ENCODE results near the gene PPP1R26. TPM values are rescaled to one million over a fixed set of nuclear protein-coding genes. Genes with fewer than 3 reads are reported as not detected.

Gene PPP1R26
- polyA plus RNA-seq, 3 donors, result 0.56 to 4.7 (median 0.60) TPM

DNA sequence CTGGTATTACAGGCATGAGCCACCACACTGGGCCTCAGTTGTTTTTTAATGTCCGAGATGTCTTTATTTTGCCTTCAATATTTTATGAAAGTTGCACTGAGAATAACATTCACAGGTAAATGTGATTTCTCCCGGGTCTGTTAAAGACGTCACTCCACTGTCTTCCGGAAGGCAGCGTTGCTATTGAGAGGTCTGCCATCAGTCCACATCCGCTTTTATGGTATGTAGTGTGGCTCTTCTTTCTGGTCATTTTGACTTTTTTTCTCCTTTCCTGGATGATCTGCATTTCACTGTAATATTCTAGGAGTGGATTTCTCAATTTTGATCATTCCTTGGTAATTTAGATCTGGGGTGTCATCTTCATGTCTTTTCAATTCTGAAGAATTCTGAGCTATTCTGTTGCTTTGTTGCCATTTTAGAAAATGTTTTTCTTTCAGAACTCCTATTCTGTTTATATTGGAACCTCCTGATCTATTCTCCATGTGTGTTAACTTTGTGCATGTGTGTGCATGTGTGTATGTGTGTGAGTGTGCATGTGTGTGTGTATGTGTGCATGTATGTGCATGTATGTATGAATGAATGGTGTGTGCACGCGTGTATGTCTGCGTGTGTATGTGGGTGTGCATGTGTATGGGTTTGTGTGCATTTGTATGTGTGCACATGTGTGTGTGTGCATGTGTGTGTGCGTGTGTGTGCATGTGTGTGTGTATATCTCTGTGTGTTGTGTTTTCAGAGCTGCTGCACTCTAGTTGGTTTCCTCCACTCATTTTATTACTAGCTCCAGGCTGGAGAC is 39.8 kb downstream of the PPP1R26 start:
- Histone ChIP-seq H4K20me1 (ENCODE audit: insufficient read depth, low read length) (no peaks in the 10 kb centered on the region), H3K27ac (ENCODE audit: low read depth in 1 of 2, low read length in 2 of 2) (no peak overlapping the region), H3K4me1 (ENCODE audit: control insufficient read depth in 1 of 2, insufficient read depth in 2 of 2, low read length in 2 of 2) (no peaks in the 10 kb centered on the region), H3K9me3 (replicated peaks in 1 of 2; ENCODE audit: control insufficient read depth in 1 of 2, insufficient read depth in 1 of 2, low read length in 2 of 2) (no peaks in the 10 kb centered on the region), H3K79me2 (ENCODE audit: insufficient read depth, low read length) (no peaks in the 10 kb centered on the region), H3K4me2 (replicated peaks; ENCODE audit: extremely low read depth, low read length, poor library complexity, severe bottlenecking) (no peak overlapping the region), H3K36me3 (replicated peaks in 1 of 2; ENCODE audit: control insufficient read depth in 1 of 2, insufficient read depth in 2 of 2, low read length in 2 of 2) (no peaks in the 10 kb centered on the region), H3K9ac (ENCODE audit: insufficient read depth, low read length, poor library complexity, severe bottlenecking) (no peak overlapping the region), H3K27me3 (ENCODE audit: control insufficient read depth in 2 of 2, insufficient read depth in 2 of 2, low read length in 2 of 2) (no peaks in the 10 kb centered on the region), H2AFZ (ENCODE audit: insufficient read depth, low read depth, low read length, poor library complexity, severe bottlenecking) (no peak overlapping the region), H3K4me3 (replicated peaks in 1 of 3; ENCODE audit: low read depth in 2 of 3, low read length in 3 of 3) (no peak overlapping the region)
- Mint-ChIP-seq H3K36me3 (no peaks in the 10 kb centered on the region), H3K9me3 (peaks cover 0 to 2% (median 0%) of the 10 kb centered on the region in 7 donors), H3K27ac (no peak overlapping the region), H3K4me1 (no peaks in the 10 kb centered on the region), H3K4me3 (no peak overlapping the region), H3K27me3 (ENCODE audit: low read depth in 3 of 3) (peaks cover 11 to 24% (median 13%) of the 10 kb centered on the region in 3 donors)
- TF ChIP-seq, protein P1, sequence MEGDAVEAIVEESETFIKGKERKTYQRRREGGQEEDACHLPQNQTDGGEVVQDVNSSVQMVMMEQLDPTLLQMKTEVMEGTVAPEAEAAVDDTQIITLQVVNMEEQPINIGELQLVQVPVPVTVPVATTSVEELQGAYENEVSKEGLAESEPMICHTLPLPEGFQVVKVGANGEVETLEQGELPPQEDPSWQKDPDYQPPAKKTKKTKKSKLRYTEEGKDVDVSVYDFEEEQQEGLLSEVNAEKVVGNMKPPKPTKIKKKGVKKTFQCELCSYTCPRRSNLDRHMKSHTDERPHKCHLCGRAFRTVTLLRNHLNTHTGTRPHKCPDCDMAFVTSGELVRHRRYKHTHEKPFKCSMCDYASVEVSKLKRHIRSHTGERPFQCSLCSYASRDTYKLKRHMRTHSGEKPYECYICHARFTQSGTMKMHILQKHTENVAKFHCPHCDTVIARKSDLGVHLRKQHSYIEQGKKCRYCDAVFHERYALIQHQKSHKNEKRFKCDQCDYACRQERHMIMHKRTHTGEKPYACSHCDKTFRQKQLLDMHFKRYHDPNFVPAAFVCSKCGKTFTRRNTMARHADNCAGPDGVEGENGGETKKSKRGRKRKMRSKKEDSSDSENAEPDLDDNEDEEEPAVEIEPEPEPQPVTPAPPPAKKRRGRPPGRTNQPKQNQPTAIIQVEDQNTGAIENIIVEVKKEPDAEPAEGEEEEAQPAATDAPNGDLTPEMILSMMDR (IDR thresholded peaks at IDR 0.05), result no peak
- intact Hi-C loops (cut with micrococcal nuclease), result no loop called here
- DNase-seq, result no peak
- WGBS (ENCODE audit: insufficient coverage), result 100% methylated on average over 3 of the region's 10 CpGs

DNA sequence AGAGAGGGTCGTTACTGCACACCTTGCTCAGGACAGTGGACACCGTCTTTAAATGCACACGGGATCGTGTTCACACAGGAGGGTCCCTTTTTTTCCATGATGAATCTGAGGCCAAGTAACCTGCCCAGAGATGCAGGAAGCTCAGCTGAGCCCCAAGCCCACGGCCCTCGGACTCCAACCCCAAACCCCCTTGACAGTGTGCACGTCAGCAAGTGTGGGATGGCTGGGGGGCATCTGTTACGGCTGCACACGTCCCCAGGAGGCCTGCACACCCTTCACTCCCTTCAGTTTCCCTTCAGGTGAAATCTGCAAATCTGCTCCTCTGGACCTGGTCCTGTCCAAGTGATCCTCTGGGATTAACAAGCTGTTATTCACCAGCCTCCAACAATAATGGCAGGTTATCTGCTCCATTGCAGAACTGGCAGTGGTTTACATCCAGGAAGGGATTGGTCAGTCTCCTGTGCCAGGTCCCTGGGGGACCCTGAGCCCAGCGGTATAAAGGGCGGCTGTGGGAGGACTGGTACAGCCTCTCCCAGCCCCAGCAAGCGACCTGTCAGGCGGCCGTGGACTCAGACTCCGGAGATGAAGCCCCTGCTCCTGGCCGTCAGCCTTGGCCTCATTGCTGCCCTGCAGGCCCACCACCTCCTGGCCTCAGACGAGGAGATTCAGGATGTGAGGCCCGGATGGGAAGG is 41.5 kb downstream of the PPP1R26 start, which contains the start of gene LCN1:
Gene LCN1 (plus strand): TSS at position 525 of the 692 bp plus-strand sequence. CDS start 58 bp downstream, at position 583.
- DNase-seq, result no peak
- H3K4me1 ChIP-seq (ENCODE audit: control insufficient read depth in 1 of 2, insufficient read depth in 2 of 2, low read length in 2 of 2), result no peaks in the 10 kb centered on the region
- peaks cover 10 to 24% (median 16%) of the 10 kb centered on the region in 3 donors for H3K27me3 Mint-ChIP-seq (ENCODE audit: low read depth in 3 of 3)

More for the DNA sequence above, 41.5 kb downstream of the PPP1R26 start, which contains the start of gene LCN1:
- TF ChIP-seq, protein P1 (IDR thresholded peaks at IDR 0.05), result no peak
- H3K27ac ChIP-seq (ENCODE audit: low read depth in 1 of 2, low read length in 2 of 2), result no peak within 1 kb of the TSS
- intact Hi-C loops (cut with micrococcal nuclease), result no loop called here
- no peak within 1 kb of the TSS for H2AFZ ChIP-seq (ENCODE audit: insufficient read depth, low read depth, low read length, poor library complexity, severe bottlenecking)
- no peak within 1 kb of the TSS for H3K4me3 ChIP-seq (replicated peaks in 1 of 3; ENCODE audit: low read depth in 2 of 3, low read length in 3 of 3)
- H3K79me2 ChIP-seq (ENCODE audit: insufficient read depth, low read length), result no peaks in the 10 kb centered on the region
- Mint-ChIP-seq H3K36me3 (no peaks in the 10 kb centered on the region), H3K9me3 (peaks cover 0 to 2% (median 0%) of the 10 kb centered on the region in 7 donors), H3K4me3 (no peak within 1 kb of the TSS), H3K4me1 (no peaks in the 10 kb centered on the region), H3K27ac (peak within 1 kb of the TSS in 1 of 7 donors; percentile 81)
- no peaks in the 10 kb centered on the region for H4K20me1 ChIP-seq (ENCODE audit: insufficient read depth, low read length)
- 95% methylated on average over 12 of the region's 18 CpGs for WGBS (ENCODE audit: insufficient coverage)
- no peaks in the 10 kb centered on the region for H3K9me3 ChIP-seq (replicated peaks in 1 of 2; ENCODE audit: control insufficient read depth in 1 of 2, insufficient read depth in 1 of 2, low read length in 2 of 2)
- no peaks in the 10 kb centered on the region for H3K36me3 ChIP-seq (replicated peaks in 1 of 2; ENCODE audit: control insufficient read depth in 1 of 2, insufficient read depth in 2 of 2, low read length in 2 of 2)
- no peak within 1 kb of the TSS for H3K9ac ChIP-seq (ENCODE audit: insufficient read depth, low read length, poor library complexity, severe bottlenecking)
- no peaks in the 10 kb centered on the region for H3K27me3 ChIP-seq (ENCODE audit: control insufficient read depth in 2 of 2, insufficient read depth in 2 of 2, low read length in 2 of 2)
- no peak within 1 kb of the TSS for H3K4me2 ChIP-seq (replicated peaks; ENCODE audit: extremely low read depth, low read length, poor library complexity, severe bottlenecking)

All from CD14-positive monocyte (primary cell).